ENCODE results near the gene MED12L. TPM values are rescaled to one million over a fixed set of nuclear protein-coding genes. Genes with fewer than 3 reads are reported as not detected.

Gene MED12L
- polyA plus RNA-seq, 1 experiment: 0.06 TPM

GRCh38 chr3:151327571-151328198, 242.2 kb downstream of the MED12L start:
- H3K27me3 ChIP-seq (ENCODE audit: control insufficient read depth, insufficient read depth, low read length): no peaks in the 10 kb centered on the region; the same call in 1 of the 2 replicates
- ChIA-PET POLR2A (interaction anchor here (0.6 to 0.7 kb wide), 2 partner anchors 94 to 832 kb away, joined by 3 to 6 read pairs; no protein-coding TSS in a partner anchor), CTCF (interaction anchor here (0.6 to 3.3 kb wide), 13 partner anchors 9 to 1157 kb away, joined by 3 to 17 read pairs (median 3); no protein-coding TSS in a partner anchor)
- DNase-seq (ENCODE audit: low read depth): no peak
- TF ChIP-seq, protein P1, sequence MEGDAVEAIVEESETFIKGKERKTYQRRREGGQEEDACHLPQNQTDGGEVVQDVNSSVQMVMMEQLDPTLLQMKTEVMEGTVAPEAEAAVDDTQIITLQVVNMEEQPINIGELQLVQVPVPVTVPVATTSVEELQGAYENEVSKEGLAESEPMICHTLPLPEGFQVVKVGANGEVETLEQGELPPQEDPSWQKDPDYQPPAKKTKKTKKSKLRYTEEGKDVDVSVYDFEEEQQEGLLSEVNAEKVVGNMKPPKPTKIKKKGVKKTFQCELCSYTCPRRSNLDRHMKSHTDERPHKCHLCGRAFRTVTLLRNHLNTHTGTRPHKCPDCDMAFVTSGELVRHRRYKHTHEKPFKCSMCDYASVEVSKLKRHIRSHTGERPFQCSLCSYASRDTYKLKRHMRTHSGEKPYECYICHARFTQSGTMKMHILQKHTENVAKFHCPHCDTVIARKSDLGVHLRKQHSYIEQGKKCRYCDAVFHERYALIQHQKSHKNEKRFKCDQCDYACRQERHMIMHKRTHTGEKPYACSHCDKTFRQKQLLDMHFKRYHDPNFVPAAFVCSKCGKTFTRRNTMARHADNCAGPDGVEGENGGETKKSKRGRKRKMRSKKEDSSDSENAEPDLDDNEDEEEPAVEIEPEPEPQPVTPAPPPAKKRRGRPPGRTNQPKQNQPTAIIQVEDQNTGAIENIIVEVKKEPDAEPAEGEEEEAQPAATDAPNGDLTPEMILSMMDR (IDR thresholded peaks at IDR 0.05; ENCODE audit: insufficient read depth, low read depth, low read length): peak; percentile 58; the same call in 1 of the 2 replicates
- no peaks in the 10 kb centered on the region for H3K36me3 ChIP-seq (ENCODE audit: control insufficient read depth, insufficient read depth, low read length)
- H3K4me3 ChIP-seq (ENCODE audit: low read depth, low read length): no peak overlapping the region

DNA sequence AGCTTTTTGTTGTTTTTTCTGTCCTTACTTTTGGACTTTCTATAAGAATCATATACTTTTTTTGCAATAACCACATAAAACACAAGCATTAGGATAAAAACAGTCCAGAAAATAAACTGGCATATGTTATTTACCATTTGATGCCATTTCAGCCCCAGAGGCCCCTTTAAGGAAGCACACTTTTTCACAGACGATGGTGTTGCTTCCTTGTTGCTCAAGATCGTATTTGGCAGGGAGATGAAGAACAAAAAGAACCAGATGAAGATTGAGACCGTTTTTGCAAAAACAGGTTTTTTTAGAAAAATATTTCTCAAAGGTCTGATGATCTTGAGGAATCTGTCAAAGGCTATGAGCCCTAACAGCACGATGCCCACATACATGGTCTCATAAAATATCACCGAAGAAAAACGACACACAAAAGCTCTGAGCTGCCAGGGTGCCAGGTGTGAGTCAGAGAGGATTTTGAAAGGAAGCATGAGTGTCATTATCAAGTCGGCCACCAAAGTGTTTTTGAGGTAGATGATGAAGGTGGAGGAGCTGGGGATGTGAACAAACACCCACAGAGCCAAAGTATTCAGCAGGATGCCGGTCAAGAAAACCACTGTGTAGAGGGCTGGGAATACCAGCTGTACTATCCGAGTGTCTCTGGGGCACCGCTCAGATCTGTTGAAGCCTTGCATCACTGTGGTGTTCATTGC, 243.0 kb downstream of the MED12L start:
- H3K36me3 ChIP-seq (ENCODE audit: control insufficient read depth, insufficient read depth, low read length): no peaks in the 10 kb centered on the region
- TF ChIP-seq, protein P1 (IDR thresholded peaks at IDR 0.05; ENCODE audit: insufficient read depth, low read depth, low read length): no peak

GRCh38 chr3:151329363-151329762, 243.9 kb downstream of the MED12L start, which contains the start of gene P2RY13:
TSS of gene P2RY13 (minus strand) at chr3:151329549. CDS start at chr3:151329528, 21 bp downstream.
- ChIA-PET CTCF (interaction anchor here (1.2 to 3.3 kb wide), 4 partner anchors 17 to 110 kb away, joined by 3 to 17 read pairs (median 10); no protein-coding TSS in a partner anchor), POLR2A (no interaction called here)
- no peaks in the 10 kb centered on the region for H3K27me3 ChIP-seq (ENCODE audit: control insufficient read depth, insufficient read depth, low read length)
- no peak for DNase-seq (ENCODE audit: low read depth)
- no peak within 1 kb of the TSS for H3K4me3 ChIP-seq (ENCODE audit: low read depth, low read length)
- TF ChIP-seq, protein P1 (IDR thresholded peaks at IDR 0.05; ENCODE audit: insufficient read depth, low read depth, low read length): no peak
- no peaks in the 10 kb centered on the region for H3K36me3 ChIP-seq (ENCODE audit: control insufficient read depth, insufficient read depth, low read length)

More for the DNA sequence above, 243.0 kb downstream of the MED12L start:
- POLR2A ChIA-PET: interaction anchor here (0.6 kb wide), 1 partner anchor 831 kb away, joined by 6 read pairs; no protein-coding TSS in a partner anchor
- CTCF ChIA-PET: interaction anchor here (0.6 to 3.3 kb wide), 14 partner anchors 10 to 1156 kb away, joined by 3 to 17 read pairs (median 3); no protein-coding TSS in a partner anchor
- Histone ChIP-seq H3K27me3 (ENCODE audit: control insufficient read depth, insufficient read depth, low read length) (no peaks in the 10 kb centered on the region), H3K4me3 (ENCODE audit: low read depth, low read length) (no peak overlapping the region)
- no peak for DNase-seq (ENCODE audit: low read depth)

GRCh38 chr3:151330379-151330778, 244.9 kb downstream of the MED12L start:
- CTCF ChIA-PET: no interaction called here
- no peaks in the 10 kb centered on the region for H3K27me3 ChIP-seq (ENCODE audit: control insufficient read depth, insufficient read depth, low read length)
- no peak for DNase-seq (ENCODE audit: low read depth)
- H3K4me3 ChIP-seq (ENCODE audit: low read depth, low read length): no peak overlapping the region
- POLR2A ChIA-PET: no interaction called here
- no peaks in the 10 kb centered on the region for H3K36me3 ChIP-seq (ENCODE audit: control insufficient read depth, insufficient read depth, low read length)
- TF ChIP-seq, protein P1 (IDR thresholded peaks at IDR 0.05; ENCODE audit: insufficient read depth, low read depth, low read length): no peak

- H3K4me3 ChIP-seq (ENCODE audit: low read depth, low read length): no peak overlapping the region
- H3K27me3 ChIP-seq (ENCODE audit: control insufficient read depth, insufficient read depth, low read length): no peaks in the 10 kb centered on the region
- CTCF ChIA-PET: no interaction called here
- DNase-seq (ENCODE audit: low read depth): no peak
- TF ChIP-seq, protein P1 (IDR thresholded peaks at IDR 0.05; ENCODE audit: insufficient read depth, low read depth, low read length): no peak
- POLR2A ChIA-PET: no interaction called here
- H3K36me3 ChIP-seq (ENCODE audit: control insufficient read depth, insufficient read depth, low read length): no peaks in the 10 kb centered on the region
Observed at GRCh38 chr3:151330899-151331298, 245.4 kb downstream of the MED12L start.
